ENCODE data around the gene GID8. TPM values are rescaled to one million over a fixed set of nuclear protein-coding genes. Genes with fewer than 3 reads are reported as not detected.
A peak's percentile ranks its signal among the peaks of the same experiment; 100 is the strongest.

The GID8 gene
- total and polyA plus RNA-seq, 2 of the 4 experiments (the other 2 are of a cell fraction) = 21.5 to 33.9 TPM

- DNase-seq = peak; percentile 77
- ATAC-seq (ENCODE audit: low read depth) = peak; percentile 86
- H3K9me3 ChIP-seq (ENCODE audit: control insufficient read depth, insufficient read depth, low read length) = no peaks in the 10 kb centered on the region
- H2BK20ac ChIP-seq (ENCODE audit: low read depth, low read length) = no peak within 1 kb of the TSS
- peak within 1 kb of the TSS; percentile 37 for H4K91ac ChIP-seq (ENCODE audit: insufficient read depth, low read depth, low read length)
- H3K27ac ChIP-seq (ENCODE audit: insufficient read depth, low read length) = peak within 1 kb of the TSS; percentile 87
- ChIA-PET CTCF (no interaction called here), POLR2A (ENCODE audit: unreplicated experiment) (no interaction called here)
- peak within 1 kb of the TSS; percentile 94 for H2AFZ ChIP-seq (replicated peaks; ENCODE audit: low read length, poor library complexity)
- H3K56ac ChIP-seq (ENCODE audit: extremely low read depth, insufficient read depth, low read length) = peak within 1 kb of the TSS; percentile 75
- dilution Hi-C loops (cut with HindIII; ENCODE audit: low sequenced_read_pairs, unreplicated experiment) = no loop called here
- peaks cover 10 to 71% of the 10 kb centered on the region in 2 experiments for H3K79me1 ChIP-seq (ENCODE audit: low read depth in 1 of 2, low read length in 2 of 2)
- H2BK120ac ChIP-seq (ENCODE audit: low read depth, low read length) = peak within 1 kb of the TSS; percentile 62; the same call in 1 of the 2 replicates
- peaks cover 25% of the 10 kb centered on the region for H3K9me1 ChIP-seq (ENCODE audit: insufficient read depth, low read length)
- no peaks in the 10 kb centered on the region for H3K27me3 ChIP-seq (ENCODE audit: control insufficient read depth, insufficient read depth, low read length)
- in situ Hi-C loops (cut with MboI; ENCODE audit: low sequenced_read_pairs) = no loop called here
- H2BK15ac ChIP-seq (ENCODE audit: low read depth, low read length) = no peak within 1 kb of the TSS
- H3K4me2 ChIP-seq (ENCODE audit: low read depth, low read length) = peak within 1 kb of the TSS; percentile 100
- H3K9ac ChIP-seq (ENCODE audit: low read depth, low read length) = peak within 1 kb of the TSS; percentile 95
- intact Hi-C loops (cut with micrococcal nuclease) = no loop called here
- peak within 1 kb of the TSS; percentile 91 for H2BK5ac ChIP-seq (ENCODE audit: low read depth, low read length, poor library complexity, severe bottlenecking)
- WGBS, 2 experiments (ENCODE audit: extremely low coverage in 2 of 2, insufficient read length in 1 of 2) = 0% methylated on average over 43 of the region's 92 CpGs; no CpG with 5 or more reads in 1 of the 2 experiments
- H2AK5ac ChIP-seq (ENCODE audit: low read depth, low read length) = peak within 1 kb of the TSS; percentile 83
- H4K20me1 ChIP-seq (ENCODE audit: insufficient read depth, low read length) = peaks cover 71% of the 10 kb centered on the region
- BruUV-seq (replicated peaks) = no TSS peak
- peak within 1 kb of the TSS; percentile 97 for H2AK9ac ChIP-seq (replicated peaks; ENCODE audit: low read depth, low read length, poor library complexity)
- H3K23ac ChIP-seq (ENCODE audit: low read depth, low read length) = peak within 1 kb of the TSS; percentile 82
- peak within 1 kb of the TSS; percentile 87 for H3K14ac ChIP-seq (replicated peaks; ENCODE audit: low read depth, low read length)
- peaks cover 22% of the 10 kb centered on the region for H3K4me1 ChIP-seq (ENCODE audit: control insufficient read depth, insufficient read depth, low read length)
- H3K36me3 ChIP-seq (ENCODE audit: control insufficient read depth, insufficient read depth, low read length) = no peaks in the 10 kb centered on the region; the same call in 1 of the 2 replicates
- H4K5ac ChIP-seq (ENCODE audit: low read depth, low read length) = peak within 1 kb of the TSS; percentile 95
- TF ChIP-seq, protein P1, sequence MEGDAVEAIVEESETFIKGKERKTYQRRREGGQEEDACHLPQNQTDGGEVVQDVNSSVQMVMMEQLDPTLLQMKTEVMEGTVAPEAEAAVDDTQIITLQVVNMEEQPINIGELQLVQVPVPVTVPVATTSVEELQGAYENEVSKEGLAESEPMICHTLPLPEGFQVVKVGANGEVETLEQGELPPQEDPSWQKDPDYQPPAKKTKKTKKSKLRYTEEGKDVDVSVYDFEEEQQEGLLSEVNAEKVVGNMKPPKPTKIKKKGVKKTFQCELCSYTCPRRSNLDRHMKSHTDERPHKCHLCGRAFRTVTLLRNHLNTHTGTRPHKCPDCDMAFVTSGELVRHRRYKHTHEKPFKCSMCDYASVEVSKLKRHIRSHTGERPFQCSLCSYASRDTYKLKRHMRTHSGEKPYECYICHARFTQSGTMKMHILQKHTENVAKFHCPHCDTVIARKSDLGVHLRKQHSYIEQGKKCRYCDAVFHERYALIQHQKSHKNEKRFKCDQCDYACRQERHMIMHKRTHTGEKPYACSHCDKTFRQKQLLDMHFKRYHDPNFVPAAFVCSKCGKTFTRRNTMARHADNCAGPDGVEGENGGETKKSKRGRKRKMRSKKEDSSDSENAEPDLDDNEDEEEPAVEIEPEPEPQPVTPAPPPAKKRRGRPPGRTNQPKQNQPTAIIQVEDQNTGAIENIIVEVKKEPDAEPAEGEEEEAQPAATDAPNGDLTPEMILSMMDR (conservative IDR thresholded peaks at IDR 0.05; ENCODE audit: low read depth, low read length) = peak; percentile 60
- TF ChIP-seq MAZ (IDR thresholded peaks at IDR 0.05; ENCODE audit: borderline replicate concordance, low read depth, low read length) (peak; percentile 65; the same call in 1 of the 2 replicates), POLR2A (IDR thresholded peaks at IDR 0.05; ENCODE audit: low read depth, low read length) (peak; percentile 36; the same call in 1 of the 2 replicates), RAD21 (IDR thresholded peaks at IDR 0.05; ENCODE audit: low read length) (peak; percentile 5; the same call in 1 of the 2 replicates), RFX5 (IDR thresholded peaks at IDR 0.05; ENCODE audit: low read depth, low read length) (no peak), SMC3 (IDR thresholded peaks at IDR 0.05; ENCODE audit: low read depth, low read length) (peak; percentile 21; the same call in 1 of the 2 replicates)
- TF ChIP-seq, protein P2, sequence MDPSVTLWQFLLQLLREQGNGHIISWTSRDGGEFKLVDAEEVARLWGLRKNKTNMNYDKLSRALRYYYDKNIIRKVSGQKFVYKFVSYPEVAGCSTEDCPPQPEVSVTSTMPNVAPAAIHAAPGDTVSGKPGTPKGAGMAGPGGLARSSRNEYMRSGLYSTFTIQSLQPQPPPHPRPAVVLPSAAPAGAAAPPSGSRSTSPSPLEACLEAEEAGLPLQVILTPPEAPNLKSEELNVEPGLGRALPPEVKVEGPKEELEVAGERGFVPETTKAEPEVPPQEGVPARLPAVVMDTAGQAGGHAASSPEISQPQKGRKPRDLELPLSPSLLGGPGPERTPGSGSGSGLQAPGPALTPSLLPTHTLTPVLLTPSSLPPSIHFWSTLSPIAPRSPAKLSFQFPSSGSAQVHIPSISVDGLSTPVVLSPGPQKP (IDR thresholded peaks at IDR 0.05; ENCODE audit: borderline replicate concordance, low read depth, low read length) = no peak
- peak within 1 kb of the TSS; percentile 99 for H3K4me3 ChIP-seq (ENCODE audit: insufficient read depth, low read depth, low read length)
- peak within 1 kb of the TSS; percentile 24; the same call in 1 of the 2 replicates for H3K18ac ChIP-seq (ENCODE audit: low read depth, low read length)
- peak within 1 kb of the TSS; percentile 93 for H3K4ac ChIP-seq (ENCODE audit: low read depth, low read length)
- H4K8ac ChIP-seq (ENCODE audit: low read depth in 2 of 2, low read length in 2 of 2) = peak within 1 kb of the TSS; percentile 59 to 96; a peak in 3 of 4 replicates
These were observed 11.5 kb upstream of the GID8 start, which contains the start of gene DIDO1 for GRCh38 chr20:62926229-62927127. Gene DIDO1, minus strand, starts transcription at chr20:62926505.

All from IMR-90 (cell line).